Measurements from ENCODE around the gene CPEB3.

DNA sequence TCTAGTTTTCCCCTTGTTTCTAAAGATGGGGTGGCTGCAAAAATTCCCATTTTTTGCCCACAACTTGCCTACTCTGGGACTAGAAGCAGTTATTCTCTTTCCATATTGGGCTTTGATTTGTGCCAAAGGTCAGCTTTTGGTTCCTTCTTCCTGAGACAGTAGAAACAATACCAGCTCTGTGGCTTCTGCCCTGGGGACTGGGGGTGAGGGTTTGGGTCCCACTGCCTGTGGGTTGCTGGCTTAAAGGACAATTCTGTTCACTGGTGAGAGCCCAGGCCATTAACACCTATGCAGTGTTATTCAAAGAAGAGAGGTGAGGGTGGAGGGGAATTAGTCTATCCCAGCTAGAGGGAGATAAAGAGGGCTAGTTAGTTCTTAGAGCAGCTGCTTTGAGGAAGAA is 171.5 kb downstream of the CPEB3 start:
- TF ChIP-seq, protein P1, sequence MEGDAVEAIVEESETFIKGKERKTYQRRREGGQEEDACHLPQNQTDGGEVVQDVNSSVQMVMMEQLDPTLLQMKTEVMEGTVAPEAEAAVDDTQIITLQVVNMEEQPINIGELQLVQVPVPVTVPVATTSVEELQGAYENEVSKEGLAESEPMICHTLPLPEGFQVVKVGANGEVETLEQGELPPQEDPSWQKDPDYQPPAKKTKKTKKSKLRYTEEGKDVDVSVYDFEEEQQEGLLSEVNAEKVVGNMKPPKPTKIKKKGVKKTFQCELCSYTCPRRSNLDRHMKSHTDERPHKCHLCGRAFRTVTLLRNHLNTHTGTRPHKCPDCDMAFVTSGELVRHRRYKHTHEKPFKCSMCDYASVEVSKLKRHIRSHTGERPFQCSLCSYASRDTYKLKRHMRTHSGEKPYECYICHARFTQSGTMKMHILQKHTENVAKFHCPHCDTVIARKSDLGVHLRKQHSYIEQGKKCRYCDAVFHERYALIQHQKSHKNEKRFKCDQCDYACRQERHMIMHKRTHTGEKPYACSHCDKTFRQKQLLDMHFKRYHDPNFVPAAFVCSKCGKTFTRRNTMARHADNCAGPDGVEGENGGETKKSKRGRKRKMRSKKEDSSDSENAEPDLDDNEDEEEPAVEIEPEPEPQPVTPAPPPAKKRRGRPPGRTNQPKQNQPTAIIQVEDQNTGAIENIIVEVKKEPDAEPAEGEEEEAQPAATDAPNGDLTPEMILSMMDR (IDR thresholded peaks at IDR 0.05; ENCODE audit: insufficient read depth, low read length): no peak
- TF ChIP-seq, protein P2, sequence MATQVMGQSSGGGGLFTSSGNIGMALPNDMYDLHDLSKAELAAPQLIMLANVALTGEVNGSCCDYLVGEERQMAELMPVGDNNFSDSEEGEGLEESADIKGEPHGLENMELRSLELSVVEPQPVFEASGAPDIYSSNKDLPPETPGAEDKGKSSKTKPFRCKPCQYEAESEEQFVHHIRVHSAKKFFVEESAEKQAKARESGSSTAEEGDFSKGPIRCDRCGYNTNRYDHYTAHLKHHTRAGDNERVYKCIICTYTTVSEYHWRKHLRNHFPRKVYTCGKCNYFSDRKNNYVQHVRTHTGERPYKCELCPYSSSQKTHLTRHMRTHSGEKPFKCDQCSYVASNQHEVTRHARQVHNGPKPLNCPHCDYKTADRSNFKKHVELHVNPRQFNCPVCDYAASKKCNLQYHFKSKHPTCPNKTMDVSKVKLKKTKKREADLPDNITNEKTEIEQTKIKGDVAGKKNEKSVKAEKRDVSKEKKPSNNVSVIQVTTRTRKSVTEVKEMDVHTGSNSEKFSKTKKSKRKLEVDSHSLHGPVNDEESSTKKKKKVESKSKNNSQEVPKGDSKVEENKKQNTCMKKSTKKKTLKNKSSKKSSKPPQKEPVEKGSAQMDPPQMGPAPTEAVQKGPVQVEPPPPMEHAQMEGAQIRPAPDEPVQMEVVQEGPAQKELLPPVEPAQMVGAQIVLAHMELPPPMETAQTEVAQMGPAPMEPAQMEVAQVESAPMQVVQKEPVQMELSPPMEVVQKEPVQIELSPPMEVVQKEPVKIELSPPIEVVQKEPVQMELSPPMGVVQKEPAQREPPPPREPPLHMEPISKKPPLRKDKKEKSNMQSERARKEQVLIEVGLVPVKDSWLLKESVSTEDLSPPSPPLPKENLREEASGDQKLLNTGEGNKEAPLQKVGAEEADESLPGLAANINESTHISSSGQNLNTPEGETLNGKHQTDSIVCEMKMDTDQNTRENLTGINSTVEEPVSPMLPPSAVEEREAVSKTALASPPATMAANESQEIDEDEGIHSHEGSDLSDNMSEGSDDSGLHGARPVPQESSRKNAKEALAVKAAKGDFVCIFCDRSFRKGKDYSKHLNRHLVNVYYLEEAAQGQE (IDR thresholded peaks at IDR 0.05; ENCODE audit: insufficient replicate concordance, low read depth): no peak
- no peak for TF ChIP-seq POLR2AphosphoS5 (IDR thresholded peaks at IDR 0.05; ENCODE audit: low read depth)
- no peak for TF ChIP-seq GABPA (IDR thresholded peaks at IDR 0.05; ENCODE audit: low read depth)
